ENCODE measurements around the gene GPHA2. TPM values are rescaled to one million over a fixed set of nuclear protein-coding genes. Genes with fewer than 3 reads are reported as not detected.

The GPHA2 gene
- total and polyA plus RNA-seq, 2 of the 13 experiments (the other 11 are each of a cell fraction or from before 2014, with no cell fraction given): 13.0 to 19.1 TPM

DNA sequence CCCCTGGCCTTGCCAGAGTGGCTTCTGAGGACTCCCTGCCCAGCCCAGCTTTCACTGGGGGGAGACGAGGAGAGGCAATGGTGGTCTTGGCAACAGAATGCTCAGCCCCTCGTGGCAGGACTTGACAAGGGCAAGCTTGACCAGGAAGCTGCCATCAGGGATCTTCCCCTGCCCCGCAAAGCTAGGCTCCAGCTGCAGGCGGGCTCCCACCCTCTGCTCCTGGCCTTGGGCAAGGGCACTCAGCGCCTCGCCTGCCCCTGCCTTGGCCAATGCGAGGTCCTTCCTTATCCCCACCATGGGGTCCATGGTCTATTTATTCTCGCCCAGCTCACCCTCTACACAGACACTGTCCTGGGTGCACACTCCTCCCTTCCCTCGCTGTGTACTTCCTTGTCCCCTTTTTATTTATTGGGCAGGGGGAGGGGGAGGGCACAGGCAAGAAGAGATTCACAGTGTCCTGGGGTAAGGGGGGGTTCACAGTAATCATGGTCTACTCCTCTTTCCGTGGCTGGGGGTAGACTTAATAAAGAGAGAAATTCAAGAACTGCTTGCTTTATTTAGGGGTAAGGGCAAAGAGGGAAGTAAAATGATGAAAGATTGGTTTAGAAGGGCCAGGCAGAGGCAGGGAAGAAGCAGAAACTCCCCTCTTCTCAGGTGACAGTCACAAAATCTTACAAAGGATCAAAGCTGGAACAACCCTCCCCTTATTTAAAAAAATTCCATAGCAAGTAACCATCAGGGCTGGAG lies 1.6 kb downstream of the GPHA2 start (continued):
- TF ChIP-seq, protein P1, sequence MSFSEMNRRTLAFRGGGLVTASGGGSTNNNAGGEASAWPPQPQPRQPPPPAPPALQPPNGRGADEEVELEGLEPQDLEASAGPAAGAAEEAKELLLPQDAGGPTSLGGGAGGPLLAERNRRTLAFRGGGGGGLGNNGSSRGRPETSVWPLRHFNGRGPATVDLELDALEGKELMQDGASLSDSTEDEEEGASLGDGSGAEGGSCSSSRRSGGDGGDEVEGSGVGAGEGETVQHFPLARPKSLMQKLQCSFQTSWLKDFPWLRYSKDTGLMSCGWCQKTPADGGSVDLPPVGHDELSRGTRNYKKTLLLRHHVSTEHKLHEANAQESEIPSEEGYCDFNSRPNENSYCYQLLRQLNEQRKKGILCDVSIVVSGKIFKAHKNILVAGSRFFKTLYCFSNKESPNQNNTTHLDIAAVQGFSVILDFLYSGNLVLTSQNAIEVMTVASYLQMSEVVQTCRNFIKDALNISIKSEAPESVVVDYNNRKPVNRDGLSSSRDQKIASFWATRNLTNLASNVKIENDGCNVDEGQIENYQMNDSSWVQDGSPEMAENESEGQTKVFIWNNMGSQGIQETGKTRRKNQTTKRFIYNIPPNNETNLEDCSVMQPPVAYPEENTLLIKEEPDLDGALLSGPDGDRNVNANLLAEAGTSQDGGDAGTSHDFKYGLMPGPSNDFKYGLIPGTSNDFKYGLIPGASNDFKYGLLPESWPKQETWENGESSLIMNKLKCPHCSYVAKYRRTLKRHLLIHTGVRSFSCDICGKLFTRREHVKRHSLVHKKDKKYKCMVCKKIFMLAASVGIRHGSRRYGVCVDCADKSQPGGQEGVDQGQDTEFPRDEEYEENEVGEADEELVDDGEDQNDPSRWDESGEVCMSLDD (CRISPR knock-in tag; IDR thresholded peaks at IDR 0.05; ENCODE audit: borderline replicate concordance): no peak
- TF ChIP-seq, protein P2, sequence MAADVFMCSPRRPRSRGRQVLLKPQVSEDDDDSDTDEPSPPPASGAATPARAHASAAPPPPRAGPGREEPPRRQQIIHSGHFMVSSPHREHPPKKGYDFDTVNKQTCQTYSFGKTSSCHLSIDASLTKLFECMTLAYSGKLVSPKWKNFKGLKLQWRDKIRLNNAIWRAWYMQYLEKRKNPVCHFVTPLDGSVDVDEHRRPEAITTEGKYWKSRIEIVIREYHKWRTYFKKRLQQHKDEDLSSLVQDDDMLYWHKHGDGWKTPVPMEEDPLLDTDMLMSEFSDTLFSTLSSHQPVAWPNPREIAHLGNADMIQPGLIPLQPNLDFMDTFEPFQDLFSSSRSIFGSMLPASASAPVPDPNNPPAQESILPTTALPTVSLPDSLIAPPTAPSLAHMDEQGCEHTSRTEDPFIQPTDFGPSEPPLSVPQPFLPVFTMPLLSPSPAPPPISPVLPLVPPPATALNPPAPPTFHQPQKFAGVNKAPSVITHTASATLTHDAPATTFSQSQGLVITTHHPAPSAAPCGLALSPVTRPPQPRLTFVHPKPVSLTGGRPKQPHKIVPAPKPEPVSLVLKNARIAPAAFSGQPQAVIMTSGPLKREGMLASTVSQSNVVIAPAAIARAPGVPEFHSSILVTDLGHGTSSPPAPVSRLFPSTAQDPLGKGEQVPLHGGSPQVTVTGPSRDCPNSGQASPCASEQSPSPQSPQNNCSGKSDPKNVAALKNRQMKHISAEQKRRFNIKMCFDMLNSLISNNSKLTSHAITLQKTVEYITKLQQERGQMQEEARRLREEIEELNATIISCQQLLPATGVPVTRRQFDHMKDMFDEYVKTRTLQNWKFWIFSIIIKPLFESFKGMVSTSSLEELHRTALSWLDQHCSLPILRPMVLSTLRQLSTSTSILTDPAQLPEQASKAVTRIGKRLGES (CRISPR knock-in tag; IDR thresholded peaks at IDR 0.05; ENCODE audit: borderline replicate concordance): no peak
- TF ChIP-seq, protein P3, sequence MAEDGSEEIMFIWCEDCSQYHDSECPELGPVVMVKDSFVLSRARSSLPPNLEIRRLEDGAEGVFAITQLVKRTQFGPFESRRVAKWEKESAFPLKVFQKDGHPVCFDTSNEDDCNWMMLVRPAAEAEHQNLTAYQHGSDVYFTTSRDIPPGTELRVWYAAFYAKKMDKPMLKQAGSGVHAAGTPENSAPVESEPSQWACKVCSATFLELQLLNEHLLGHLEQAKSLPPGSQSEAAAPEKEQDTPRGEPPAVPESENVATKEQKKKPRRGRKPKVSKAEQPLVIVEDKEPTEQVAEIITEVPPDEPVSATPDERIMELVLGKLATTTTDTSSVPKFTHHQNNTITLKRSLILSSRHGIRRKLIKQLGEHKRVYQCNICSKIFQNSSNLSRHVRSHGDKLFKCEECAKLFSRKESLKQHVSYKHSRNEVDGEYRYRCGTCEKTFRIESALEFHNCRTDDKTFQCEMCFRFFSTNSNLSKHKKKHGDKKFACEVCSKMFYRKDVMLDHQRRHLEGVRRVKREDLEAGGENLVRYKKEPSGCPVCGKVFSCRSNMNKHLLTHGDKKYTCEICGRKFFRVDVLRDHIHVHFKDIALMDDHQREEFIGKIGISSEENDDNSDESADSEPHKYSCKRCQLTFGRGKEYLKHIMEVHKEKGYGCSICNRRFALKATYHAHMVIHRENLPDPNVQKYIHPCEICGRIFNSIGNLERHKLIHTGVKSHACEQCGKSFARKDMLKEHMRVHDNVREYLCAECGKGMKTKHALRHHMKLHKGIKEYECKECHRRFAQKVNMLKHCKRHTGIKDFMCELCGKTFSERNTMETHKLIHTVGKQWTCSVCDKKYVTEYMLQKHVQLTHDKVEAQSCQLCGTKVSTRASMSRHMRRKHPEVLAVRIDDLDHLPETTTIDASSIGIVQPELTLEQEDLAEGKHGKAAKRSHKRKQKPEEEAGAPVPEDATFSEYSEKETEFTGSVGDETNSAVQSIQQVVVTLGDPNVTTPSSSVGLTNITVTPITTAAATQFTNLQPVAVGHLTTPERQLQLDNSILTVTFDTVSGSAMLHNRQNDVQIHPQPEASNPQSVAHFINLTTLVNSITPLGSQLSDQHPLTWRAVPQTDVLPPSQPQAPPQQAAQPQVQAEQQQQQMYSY (CRISPR knock-in tag; IDR thresholded peaks at IDR 0.05): no peak
- TF ChIP-seq ZBTB3 (CRISPR knock-in tag; IDR thresholded peaks at IDR 0.05; ENCODE audit: borderline replicate concordance, low read depth) (0 out of 2 replicates have a peak, but pooled peaks have one; percentile 12), DNMT3B (CRISPR knock-in tag; conservative IDR thresholded peaks at IDR 0.05) (no peak), SP2 (CRISPR knock-in tag; IDR thresholded peaks at IDR 0.05) (0 out of 2 replicates have a peak, but pooled peaks have one; percentile 20), ZNF225 (CRISPR knock-in tag; IDR thresholded peaks at IDR 0.05) (no peak), REXO4 (CRISPR knock-in tag; IDR thresholded peaks at IDR 0.05; ENCODE audit: borderline replicate concordance) (no peak), ZBTB38 (CRISPR knock-in tag; IDR thresholded peaks at IDR 0.05) (no peak), ZNF350 (CRISPR knock-in tag; IDR thresholded peaks at IDR 0.05; ENCODE audit: borderline replicate concordance, low read depth) (no peak), ZNF343 (CRISPR knock-in tag; IDR thresholded peaks at IDR 0.05) (0 out of 2 replicates have a peak, but pooled peaks have one; percentile 3), ZNF724P (CRISPR knock-in tag; IDR thresholded peaks at IDR 0.05; ENCODE audit: borderline replicate concordance) (no peak), SAFB2 (CRISPR knock-in tag; IDR thresholded peaks at IDR 0.05; ENCODE audit: borderline replicate concordance, low read depth) (no peak), XBP1 (CRISPR knock-in tag; IDR thresholded peaks at IDR 0.05) (no peak), ZNF496 (CRISPR knock-in tag; IDR thresholded peaks at IDR 0.05; ENCODE audit: insufficient replicate concordance) (no peak), ZSCAN22 (CRISPR knock-in tag; IDR thresholded peaks at IDR 0.05) (no peak)
- TF ChIP-seq, protein P4, sequence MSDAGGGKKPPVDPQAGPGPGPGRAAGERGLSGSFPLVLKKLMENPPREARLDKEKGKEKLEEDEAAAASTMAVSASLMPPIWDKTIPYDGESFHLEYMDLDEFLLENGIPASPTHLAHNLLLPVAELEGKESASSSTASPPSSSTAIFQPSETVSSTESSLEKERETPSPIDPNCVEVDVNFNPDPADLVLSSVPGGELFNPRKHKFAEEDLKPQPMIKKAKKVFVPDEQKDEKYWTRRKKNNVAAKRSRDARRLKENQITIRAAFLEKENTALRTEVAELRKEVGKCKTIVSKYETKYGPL (CRISPR knock-in tag; IDR thresholded peaks at IDR 0.05): no peak

All from HepG2 (cell line).